ENCODE results near the gene COPB1. TPM values are rescaled to one million over a fixed set of nuclear protein-coding genes. Genes with fewer than 3 reads are reported as not detected.

Gene COPB1
- total RNA-seq, 3 donors from 2014 or later (not counting 1 experiment from before 2014, with no cell fraction given): 77.1 to 83.8 (median 80.4) TPM

DNA sequence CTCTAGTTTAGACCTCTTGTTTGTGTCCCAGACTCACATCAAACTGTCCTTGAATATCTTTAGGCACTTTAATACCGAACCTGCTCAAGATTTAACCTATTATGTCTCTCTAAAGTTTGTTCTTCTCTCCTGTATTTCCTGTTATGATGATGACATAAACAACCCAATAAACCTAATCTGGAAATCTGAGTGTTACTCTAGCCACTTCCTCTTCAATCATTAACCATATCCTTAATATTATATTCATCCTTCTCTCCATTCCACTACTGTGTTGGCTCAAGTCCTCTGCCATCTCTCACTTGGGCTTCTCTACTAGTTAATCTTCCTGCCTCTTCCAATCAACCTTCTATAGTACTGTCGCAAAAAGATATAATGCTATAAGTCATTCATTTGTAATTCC lies 36.0 kb downstream of the COPB1 start:
- Histone ChIP-seq H3K9me3 (ENCODE audit: control insufficient read depth, insufficient read depth, low read length) (no peaks in the 10 kb centered on the region), H3K36me3 (ENCODE audit: control insufficient read depth, insufficient read depth, low read length) (peaks cover 93% of the 10 kb centered on the region), H3K4me3 (ENCODE audit: low read length) (no peak overlapping the region), H3K4me1 (ENCODE audit: control insufficient read depth, insufficient read depth, low read length) (no peaks in the 10 kb centered on the region), H3K27ac (ENCODE audit: low read length) (no peak overlapping the region), H3K27me3 (ENCODE audit: control insufficient read depth, insufficient read depth, low read length) (no peaks in the 10 kb centered on the region)
- WGBS (ENCODE audit: insufficient coverage): 93% methylated on average over 2 of the region's 2 CpGs
- TF ChIP-seq, protein P1, sequence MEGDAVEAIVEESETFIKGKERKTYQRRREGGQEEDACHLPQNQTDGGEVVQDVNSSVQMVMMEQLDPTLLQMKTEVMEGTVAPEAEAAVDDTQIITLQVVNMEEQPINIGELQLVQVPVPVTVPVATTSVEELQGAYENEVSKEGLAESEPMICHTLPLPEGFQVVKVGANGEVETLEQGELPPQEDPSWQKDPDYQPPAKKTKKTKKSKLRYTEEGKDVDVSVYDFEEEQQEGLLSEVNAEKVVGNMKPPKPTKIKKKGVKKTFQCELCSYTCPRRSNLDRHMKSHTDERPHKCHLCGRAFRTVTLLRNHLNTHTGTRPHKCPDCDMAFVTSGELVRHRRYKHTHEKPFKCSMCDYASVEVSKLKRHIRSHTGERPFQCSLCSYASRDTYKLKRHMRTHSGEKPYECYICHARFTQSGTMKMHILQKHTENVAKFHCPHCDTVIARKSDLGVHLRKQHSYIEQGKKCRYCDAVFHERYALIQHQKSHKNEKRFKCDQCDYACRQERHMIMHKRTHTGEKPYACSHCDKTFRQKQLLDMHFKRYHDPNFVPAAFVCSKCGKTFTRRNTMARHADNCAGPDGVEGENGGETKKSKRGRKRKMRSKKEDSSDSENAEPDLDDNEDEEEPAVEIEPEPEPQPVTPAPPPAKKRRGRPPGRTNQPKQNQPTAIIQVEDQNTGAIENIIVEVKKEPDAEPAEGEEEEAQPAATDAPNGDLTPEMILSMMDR (IDR thresholded peaks at IDR 0.05): no peak
- no peaks in the 10 kb centered on the region for H3K27me3 Mint-ChIP-seq (ENCODE audit: low read depth in 2 of 2)
- ATAC-seq: no peak
- no peaks in the 10 kb centered on the region for H3K9me3 Mint-ChIP-seq
- no peak for DNase-seq
- intact Hi-C loops (cut with micrococcal nuclease): no loop called here
- no peak overlapping the region for H3K4me3 Mint-ChIP-seq
- H3K27ac Mint-ChIP-seq: no peak overlapping the region
- peaks cover 4% of the 10 kb centered on the region for H3K36me3 Mint-ChIP-seq
- H3K4me1 Mint-ChIP-seq: peaks cover 6 to 11% of the 10 kb centered on the region in 2 donors

DNA sequence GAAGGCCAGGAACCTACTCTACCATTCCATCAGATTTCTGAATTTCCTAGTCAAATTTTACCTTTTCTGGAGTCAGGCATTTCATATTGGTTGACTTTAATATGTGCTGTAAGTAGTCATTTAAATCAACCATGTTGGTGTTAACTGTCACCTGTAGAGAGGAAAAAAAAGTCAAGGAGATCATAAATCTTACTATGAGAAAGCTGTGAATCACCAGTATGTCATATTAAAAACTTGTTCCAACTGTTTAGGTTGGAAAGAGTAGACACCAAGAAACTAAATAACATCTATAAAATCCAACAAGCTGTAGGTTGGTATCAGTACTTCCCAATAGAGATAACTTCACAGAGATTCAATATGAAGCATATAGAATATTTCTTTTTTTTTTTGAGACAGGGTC lies 39.5 kb downstream of the COPB1 start:
- intact Hi-C loops (cut with micrococcal nuclease): no loop called here
- Mint-ChIP-seq H3K27me3 (ENCODE audit: low read depth in 2 of 2) (no peaks in the 10 kb centered on the region), H3K4me3 (no peak overlapping the region), H3K4me1 (no peaks in the 10 kb centered on the region), H3K9me3 (no peaks in the 10 kb centered on the region), H3K36me3 (no peaks in the 10 kb centered on the region), H3K27ac (no peak overlapping the region)
- no peaks in the 10 kb centered on the region for H3K4me1 ChIP-seq (ENCODE audit: control insufficient read depth, insufficient read depth, low read length)
- no peak overlapping the region for H3K27ac ChIP-seq (ENCODE audit: low read length)
- DNase-seq (no peak), ATAC-seq (no peak)
- TF ChIP-seq, protein P1 (IDR thresholded peaks at IDR 0.05): no peak
- H3K36me3 ChIP-seq (ENCODE audit: control insufficient read depth, insufficient read depth, low read length): peaks cover 86% of the 10 kb centered on the region
- no peak overlapping the region for H3K4me3 ChIP-seq (ENCODE audit: low read length)
- H3K9me3 ChIP-seq (ENCODE audit: control insufficient read depth, insufficient read depth, low read length): no peaks in the 10 kb centered on the region
- H3K27me3 ChIP-seq (ENCODE audit: control insufficient read depth, insufficient read depth, low read length): no peaks in the 10 kb centered on the region

DNA sequence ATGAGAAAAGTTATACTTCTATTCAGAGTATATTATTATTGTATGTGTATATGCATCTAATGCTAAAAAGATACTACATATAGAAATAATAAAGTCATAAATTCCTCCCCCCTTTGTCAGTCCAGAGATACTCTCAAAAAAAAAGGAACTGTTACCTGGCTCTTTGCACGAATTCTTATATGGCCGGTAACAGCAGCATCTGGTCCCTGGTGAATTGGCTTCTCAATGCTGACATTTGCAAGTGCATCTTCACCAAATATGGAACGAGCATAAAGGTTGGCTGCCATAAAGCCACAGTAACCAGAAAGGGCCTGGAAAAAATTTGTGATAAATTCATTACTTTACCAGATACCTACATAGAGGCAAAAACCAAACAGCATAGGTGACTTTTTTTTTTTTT lies 41.2 kb downstream of the COPB1 start:
- no peaks in the 10 kb centered on the region for H3K36me3 Mint-ChIP-seq

More for the DNA sequence above, 41.2 kb downstream of the COPB1 start:
- Histone ChIP-seq H3K27ac (ENCODE audit: low read length) (no peak overlapping the region), H3K4me3 (ENCODE audit: low read length) (no peak overlapping the region), H3K9me3 (ENCODE audit: control insufficient read depth, insufficient read depth, low read length) (no peaks in the 10 kb centered on the region), H3K27me3 (ENCODE audit: control insufficient read depth, insufficient read depth, low read length) (no peaks in the 10 kb centered on the region), H3K36me3 (ENCODE audit: control insufficient read depth, insufficient read depth, low read length) (peaks cover 69% of the 10 kb centered on the region), H3K4me1 (ENCODE audit: control insufficient read depth, insufficient read depth, low read length) (peaks cover 4% of the 10 kb centered on the region)
- TF ChIP-seq, protein P1 (IDR thresholded peaks at IDR 0.05): no peak
- intact Hi-C loops (cut with micrococcal nuclease): no loop called here
- WGBS (ENCODE audit: insufficient coverage): 94% methylated on average over 3 of the region's 3 CpGs
- H3K4me3 Mint-ChIP-seq: no peak overlapping the region
- H3K4me1 Mint-ChIP-seq: no peaks in the 10 kb centered on the region
- H3K9me3 Mint-ChIP-seq: no peaks in the 10 kb centered on the region
- no peaks in the 10 kb centered on the region for H3K27me3 Mint-ChIP-seq (ENCODE audit: low read depth in 2 of 2)
- ATAC-seq: no peak
- DNase-seq: no peak
- H3K27ac Mint-ChIP-seq: no peak overlapping the region
